Measurements from ENCODE around the gene APMAP. TPM values are rescaled to one million over a fixed set of nuclear protein-coding genes. Genes with fewer than 3 reads are reported as not detected.

The APMAP gene
- 10 to 100 TPM; 32.7 to 45.6 TPM for total RNA-seq
- long read RNA-seq, donor 1, transcript APMAP-201 (9 exons, 2,430 nt), result major isoform, 27 of 40 reads
- long read RNA-seq, donor 1, partial matches to known transcripts, result 6 of 40 reads
- long read RNA-seq, donor 1, other reads (novel, unspliced or antisense), result 7 of 40 reads
- long read RNA-seq, donor 2, transcript APMAP-201 (9 exons, 2,430 nt), result major isoform, 172 of 213 reads
- long read RNA-seq, donor 2, partial matches to known transcripts, result 19 of 213 reads
- long read RNA-seq, donor 2, other reads (novel, unspliced or antisense), result 22 of 213 reads

GRCh38 chr20:24992487-24993205 is at the start of gene APMAP:
Gene APMAP (minus strand): TSS chr20:24992751. CDS start chr20:24992688, 63 bp downstream.
- intact Hi-C loops (cut with DNase I), result loop anchor here (5.0 to 10.0 kb wide), 2 partner anchors 400 to 402 kb away; partner anchors contain the start of gene ABHD12 (in 2 of the 2)
- peak; percentile 99 for DNase-seq (ENCODE audit: low spot score)

- intact Hi-C loops (cut with DNase I), result no loop called here
- no peak for DNase-seq (ENCODE audit: low spot score)
These were observed 49.4 kb upstream of the APMAP start for GRCh38 chr20:25041813-25042530.

GRCh38 chr20:25040438-25040831 is 47.9 kb upstream of the APMAP start:
- intact Hi-C loops (cut with DNase I), result no loop called here
- no peak for DNase-seq (ENCODE audit: low spot score)

DNA sequence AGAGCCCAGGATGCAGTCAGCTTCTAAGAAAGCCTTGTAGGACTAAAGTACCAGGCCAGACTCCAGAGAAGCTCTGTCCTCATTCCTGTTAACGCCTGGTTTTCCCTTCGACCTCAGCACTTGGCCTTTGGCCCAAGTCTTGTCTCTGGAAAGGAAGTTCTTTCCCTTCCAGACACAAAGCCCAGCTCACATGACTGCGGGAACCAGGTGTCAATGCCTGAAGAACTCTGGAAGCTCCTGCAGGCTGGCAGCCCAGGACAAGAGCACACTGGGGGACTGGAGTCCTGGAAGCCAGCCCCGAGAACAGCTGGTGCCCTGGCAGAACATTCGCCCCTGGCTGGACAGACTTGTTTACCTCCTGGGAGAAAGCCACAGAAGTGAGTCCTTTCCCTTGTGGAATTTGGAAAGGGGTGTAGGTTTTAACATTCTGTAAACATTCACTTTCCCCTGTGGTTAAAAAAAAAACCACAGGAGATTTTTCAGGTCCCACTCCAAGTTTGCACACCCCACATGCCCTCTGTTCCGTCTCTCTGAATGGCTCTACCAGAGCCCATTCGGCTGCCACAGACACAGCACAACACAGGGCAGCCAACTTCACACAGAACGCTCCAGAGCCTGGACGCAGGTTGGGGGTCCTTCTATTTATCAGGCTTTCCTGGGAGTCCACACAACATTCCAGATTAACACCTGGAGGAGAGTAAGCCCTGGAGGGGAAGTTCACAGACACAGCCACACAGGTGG is 47.3 kb upstream of the APMAP start:
- DNase-seq (ENCODE audit: low spot score), result no peak
- intact Hi-C loops (cut with DNase I), result no loop called here

DNA sequence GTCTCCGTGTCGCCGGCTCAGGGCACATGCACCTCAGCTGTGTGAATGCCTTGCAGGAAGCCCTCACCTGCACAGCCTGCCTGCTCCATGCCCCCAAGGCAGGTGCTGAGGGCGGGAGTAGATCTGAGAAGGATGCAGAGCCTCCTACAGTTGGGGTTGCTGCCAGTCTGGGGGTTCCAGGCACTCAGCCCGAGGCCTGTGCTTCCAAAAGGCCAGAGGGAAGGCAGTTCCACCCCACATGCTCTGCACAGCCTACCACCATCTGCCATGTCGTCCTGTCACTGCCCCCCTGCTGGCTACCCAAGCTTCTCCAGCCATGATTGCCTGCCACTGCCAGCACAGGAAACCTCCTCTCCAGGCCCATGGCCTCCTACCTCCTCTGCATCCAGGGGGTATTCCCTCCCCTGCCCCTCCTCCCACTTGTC is 46.1 kb upstream of the APMAP start:
- intact Hi-C loops (cut with DNase I), result no loop called here
- DNase-seq (ENCODE audit: low spot score), result no peak

- intact Hi-C loops (cut with DNase I), result no loop called here
These were observed 45.5 kb upstream of the APMAP start for GRCh38 chr20:25038103-25038410.

DNA sequence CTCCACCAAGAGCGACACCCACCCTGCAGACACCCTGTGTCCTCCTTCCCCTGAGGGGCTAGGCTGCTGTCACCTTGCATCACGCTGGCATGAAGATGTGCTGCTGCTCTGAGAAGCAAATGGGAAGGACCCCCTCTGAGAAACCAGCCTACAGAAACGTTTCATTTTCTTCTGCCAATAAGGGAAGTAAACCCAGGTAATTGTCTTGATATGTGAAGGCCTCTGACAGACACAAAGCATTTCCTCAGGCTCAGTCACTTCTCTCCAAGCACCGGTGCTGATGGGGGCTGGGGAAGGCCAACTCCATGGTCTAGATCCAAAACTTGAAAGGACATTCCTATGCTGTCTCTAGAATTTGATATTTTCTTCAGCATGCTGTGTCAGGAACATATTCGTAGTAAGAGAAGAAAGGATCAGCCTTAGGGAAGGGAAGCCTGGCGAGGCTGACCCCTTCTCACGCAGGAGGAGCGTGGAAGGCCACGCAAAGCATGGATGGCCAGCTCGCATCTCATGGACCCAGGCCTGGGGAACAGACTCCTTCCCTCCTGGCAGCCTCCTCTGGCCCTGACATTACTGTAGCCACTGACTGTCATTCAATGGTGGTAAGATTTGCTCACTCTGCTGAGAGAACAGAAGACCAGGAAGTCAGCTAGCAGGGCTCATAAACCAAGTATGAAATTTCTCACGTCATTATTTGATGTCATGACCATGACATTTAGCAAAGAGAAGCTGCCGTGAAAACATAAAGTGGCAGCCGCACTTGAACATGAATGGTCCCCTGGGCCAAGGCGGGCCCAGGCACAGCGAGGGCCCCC is 44.9 kb upstream of the APMAP start:
- DNase-seq (ENCODE audit: low spot score), result peak; percentile 71
- intact Hi-C loops (cut with DNase I), result no loop called here

More at GRCh38 chr20:25038103-25038410, 45.5 kb upstream of the APMAP start:
- no peak for DNase-seq (ENCODE audit: low spot score)

GRCh38 chr20:25036331-25036936 is 43.9 kb upstream of the APMAP start:
- peak; percentile 22 for DNase-seq (ENCODE audit: low spot score)
- intact Hi-C loops (cut with DNase I), result no loop called here

GRCh38 chr20:25035921-25036320 is 43.4 kb upstream of the APMAP start:
- intact Hi-C loops (cut with DNase I), result no loop called here
- DNase-seq (ENCODE audit: low spot score), result peak; percentile 17

- DNase-seq (ENCODE audit: low spot score), result no peak
- intact Hi-C loops (cut with DNase I), result no loop called here
These were observed 41.4 kb upstream of the APMAP start for GRCh38 chr20:25033924-25034300.

DNA sequence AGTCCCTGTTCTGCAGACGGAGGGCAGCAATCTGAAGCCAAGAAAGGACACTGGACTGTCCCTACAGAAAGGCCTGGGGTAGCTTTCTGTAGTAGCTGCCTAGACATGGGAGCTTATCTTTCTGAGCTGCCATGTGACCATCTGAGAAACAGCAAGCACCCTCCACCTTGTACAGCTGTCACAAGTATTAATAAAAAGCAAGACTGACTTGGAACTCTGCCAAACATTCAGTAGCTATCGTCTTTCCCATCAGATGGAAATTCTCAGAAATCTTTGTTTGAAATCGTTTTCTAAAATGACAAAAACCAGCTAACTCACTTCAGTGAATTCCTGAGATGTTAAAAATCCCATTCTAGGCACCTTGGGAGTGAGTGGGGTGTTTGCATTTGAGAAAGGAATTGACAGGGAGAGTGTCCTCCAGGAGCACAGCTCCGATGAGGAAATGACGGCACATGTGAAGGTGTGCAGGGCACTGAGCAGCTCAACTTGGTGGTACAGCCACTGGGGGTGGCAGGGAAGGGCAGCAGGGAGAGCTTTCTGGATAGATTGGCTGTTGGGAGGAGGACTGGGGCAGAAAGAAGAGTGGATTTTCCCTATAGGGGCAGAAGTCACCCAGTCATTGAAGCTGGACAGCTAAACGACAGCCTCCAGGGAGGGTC is 40.8 kb upstream of the APMAP start:
- no peak for DNase-seq (ENCODE audit: low spot score)
- intact Hi-C loops (cut with DNase I), result no loop called here

DNA sequence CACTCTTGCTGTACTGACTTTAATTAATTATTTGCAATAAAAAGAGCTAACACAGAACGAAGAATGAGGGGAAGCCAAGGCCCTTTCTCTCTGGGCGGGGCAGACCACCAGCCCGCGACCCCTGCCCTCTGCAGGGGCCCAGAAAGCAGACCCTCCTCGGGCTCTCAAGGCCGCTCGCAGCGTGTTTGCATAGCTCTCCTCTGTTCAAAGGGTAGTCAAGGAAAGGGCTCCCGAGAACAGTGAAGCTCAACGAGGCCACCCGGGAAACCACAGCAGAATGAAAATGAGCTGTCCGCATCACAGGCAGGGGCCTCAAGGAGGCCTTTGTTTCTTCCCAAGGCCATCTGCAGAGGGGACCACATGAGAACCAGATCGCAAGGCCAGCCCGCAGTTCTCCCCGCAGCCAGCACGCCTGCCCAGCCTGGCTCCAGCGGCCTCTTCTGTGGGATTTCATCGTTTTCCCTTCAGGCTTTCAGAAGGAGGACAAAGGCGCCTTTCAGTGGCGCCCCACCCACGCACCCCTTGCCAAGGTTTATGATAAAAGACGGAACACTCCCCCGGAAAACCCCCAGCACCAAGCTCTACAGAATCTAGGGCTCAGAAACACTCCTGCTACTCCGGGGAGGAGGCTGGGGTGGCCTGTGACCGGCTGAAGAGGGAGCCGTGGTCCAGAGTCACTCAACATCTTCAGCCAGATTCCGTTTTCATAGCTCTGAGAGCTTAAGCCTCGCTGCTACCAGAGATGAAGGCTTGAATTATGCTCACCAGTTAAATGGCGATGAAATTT is 40.1 kb upstream of the APMAP start:
- no peak for DNase-seq (ENCODE audit: low spot score)
- intact Hi-C loops (cut with DNase I), result no loop called here

GRCh38 chr20:25032065-25032477 is 39.5 kb upstream of the APMAP start:
- no peak for DNase-seq (ENCODE audit: low spot score)
- intact Hi-C loops (cut with DNase I), result no loop called here

DNA sequence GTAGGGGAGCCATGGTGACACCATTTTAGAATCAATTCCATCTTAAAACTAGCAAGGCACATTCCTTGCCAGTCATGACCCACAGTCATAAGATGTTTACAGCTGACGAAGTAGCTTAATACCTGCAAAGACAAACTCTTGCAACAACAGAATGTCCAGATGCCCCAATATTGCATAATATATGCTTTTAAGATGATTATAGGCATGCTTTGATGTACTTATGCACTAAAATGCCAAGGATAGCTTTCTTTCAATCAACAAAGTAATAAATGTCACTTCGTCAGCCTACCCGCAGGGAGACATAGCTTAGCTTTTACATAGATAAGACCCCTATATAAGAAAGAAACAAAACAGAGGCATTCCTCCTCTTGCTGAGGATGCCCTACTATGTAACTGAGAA is 38.7 kb upstream of the APMAP start:
- intact Hi-C loops (cut with DNase I), result no loop called here
- DNase-seq (ENCODE audit: low spot score), result no peak

DNA sequence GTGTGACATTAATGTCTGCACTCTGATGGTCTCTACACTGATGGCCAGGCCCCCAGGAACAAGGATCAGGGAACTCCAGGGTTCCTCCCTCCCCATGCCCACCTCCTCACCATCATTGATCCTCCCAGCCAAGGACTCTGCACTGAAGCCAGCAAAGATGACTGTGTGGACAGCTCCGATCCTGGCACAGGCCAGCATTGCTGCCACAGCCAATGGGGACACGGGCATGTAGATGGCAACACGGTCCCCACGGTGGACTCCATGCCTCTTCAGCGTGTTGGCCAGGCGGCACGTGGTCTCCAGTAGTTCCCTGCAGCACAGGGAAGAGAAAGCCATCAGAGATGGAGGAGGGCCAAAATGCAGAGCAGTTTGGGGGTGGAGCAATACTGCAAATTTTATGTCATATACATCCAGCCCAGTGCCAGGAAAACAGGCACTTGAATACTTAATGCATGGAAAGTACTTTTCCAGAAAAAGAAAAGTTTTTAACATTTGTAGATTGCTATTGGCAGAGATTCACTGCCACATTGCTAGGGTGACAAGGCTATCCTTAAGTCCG is 38.2 kb upstream of the APMAP start:
- intact Hi-C loops (cut with DNase I), result no loop called here
- DNase-seq (ENCODE audit: low spot score), result no peak

DNA sequence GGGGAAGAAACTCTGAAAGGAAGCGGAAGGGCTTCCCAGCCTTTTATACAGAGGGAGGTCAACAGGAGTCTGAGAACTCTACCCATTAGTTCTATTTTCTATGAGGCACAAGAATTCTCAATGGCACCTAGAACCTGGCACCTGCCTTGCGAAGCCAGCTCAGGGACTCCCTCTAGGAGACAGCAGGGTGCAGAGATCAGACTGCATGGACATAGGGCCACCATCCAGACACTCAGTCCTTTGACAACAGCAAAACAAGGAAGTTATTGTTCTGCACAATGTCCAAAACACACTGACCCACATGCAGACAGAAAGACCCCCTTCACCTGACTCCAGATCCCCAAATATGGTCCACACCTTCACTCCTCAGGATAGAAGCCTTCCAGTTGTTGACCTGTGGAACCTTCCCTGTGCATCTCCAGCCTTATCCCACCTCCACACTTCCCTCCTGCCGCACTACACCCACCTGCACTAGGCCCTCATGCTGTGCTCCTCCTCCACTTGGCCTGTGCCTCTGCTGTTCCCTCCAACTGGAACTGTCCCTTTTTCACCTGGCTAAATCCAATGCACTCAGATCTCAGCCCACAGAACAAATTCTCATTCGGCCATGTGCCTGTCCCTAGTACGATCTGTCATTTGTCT is 37.6 kb upstream of the APMAP start:
- intact Hi-C loops (cut with DNase I), result no loop called here
- no peak for DNase-seq (ENCODE audit: low spot score)
